ENCODE measurements around the gene FBXO40.
"Not testable (repeated sequence)": the region's sequence is repeated elsewhere in the genome, so short reads cannot be mapped to it uniquely, and the experiment has no call there.

FBXO40 gene

DNA sequence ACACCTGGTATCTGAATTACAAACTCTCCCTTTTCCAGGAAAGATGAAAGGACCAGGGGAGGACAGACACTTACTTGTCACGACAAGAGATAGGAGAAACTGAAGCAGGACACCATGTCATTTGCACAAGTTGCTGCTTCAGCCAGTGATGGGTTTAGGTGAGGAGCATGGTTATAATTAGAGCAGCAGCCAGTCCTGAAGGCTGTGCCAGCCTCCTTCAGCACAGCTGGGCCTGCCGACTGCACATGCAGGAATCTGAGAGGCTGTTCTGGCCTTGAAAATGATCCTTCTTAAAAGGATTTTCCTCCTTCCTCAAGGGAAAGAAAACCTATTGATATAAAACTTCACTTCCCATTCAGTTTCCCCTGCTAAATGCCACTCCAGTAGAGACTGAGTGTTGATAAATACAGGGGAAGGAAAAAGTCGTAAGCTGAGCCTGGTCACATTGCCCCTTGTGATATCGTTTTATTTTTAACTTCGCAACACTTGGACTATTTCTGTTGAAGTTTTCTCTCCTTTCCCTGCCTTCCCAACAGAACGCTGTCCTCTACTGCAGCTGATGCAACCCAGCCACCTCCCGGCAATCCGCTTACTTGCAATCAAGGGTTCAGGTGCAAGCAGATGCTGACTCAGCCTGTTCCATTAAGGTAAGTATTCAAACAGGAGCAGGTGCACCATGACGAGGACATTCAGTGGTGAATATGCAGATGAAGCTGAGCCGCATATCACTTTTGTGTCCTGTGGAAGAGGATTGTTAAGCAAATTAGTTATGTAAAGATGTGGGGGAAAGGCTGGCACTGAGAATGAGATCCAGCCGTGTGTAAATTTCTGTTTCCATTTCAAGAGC lies at the start of gene FBXO40:
FBXO40 (plus strand) TSS at position 524 of the 847 bp plus-strand sequence. CDS start 27,197 bp downstream, outside the sequence.
- DNase-seq, result no peak

DNA sequence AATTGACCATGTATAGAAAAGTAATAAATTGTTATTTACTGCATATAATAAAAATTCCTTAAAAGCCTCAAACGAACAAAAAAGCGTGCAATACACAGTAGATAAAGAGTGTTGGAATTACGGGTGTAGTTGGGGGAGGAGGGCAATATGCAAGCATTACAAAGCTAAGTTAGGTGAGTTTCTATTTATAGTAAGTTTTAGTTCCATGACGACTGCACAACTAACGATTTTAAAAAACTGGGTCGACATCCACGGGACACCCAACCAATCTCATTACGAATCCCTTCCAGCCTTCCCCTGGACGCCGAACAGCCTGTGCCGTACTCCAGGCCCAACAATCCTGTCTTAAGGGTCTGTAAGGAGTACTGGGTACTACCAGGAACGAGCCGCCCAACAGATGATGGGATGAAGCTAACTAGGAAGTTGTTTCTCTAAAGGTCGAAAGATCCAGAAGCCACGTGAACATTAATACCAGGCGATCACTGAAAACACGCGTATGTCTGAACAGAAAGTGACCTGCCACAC lies 48.1 kb upstream of the FBXO40 start:
- DNase-seq, result no peak

DNA sequence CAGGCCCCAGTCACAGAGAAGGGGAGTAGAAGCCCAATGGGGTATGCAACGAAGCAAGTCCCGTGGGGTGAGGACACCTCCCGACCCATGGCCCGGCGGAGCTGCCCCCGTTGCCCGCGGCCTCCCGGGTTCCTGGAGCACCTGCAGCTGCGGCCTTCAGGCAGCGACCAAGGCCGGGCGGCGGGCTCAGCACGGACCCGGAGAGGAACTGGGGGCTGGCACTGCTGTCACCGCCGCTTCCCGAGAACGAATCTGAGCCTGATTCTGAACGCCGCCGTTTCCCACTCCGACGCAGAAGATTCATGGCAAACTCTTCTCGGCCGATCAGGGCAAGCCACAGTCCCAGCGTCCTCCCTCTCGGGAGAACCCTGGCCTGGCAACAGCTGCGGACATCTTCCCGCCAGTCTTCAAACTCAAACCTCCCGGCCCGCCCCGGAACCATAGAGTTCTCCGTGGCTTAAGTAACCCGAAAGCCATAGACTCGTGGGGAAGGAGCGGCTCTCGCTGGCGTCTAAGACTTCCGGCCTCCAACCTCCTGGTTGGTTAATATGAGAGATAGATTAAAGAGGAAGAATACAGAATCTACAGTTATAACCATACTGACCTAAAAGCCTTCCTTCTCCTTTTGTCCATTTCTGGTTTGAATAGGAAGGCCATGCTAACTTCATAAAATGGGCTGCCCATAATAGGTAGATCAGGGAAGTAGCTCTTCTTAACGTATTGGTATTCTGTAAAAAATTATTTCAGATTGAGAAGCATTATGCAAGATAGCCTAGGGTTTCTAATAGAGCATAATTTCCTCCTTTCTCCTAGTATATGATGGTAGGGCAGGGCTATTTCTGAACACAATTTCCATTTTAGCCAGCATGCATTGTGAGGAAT lies 47.4 kb upstream of the FBXO40 start, which contains the start of gene POLQ:
POLQ (minus strand) TSS at position 415 of the 882 bp plus-strand sequence; CDS start at position 304, 111 bp downstream.
- DNase-seq, result peak; percentile 81 to 83

- DNase-seq, result no peak
These were observed 40.8 kb upstream of the FBXO40 start for GRCh38 chr3:121552379-121552778.

DNA sequence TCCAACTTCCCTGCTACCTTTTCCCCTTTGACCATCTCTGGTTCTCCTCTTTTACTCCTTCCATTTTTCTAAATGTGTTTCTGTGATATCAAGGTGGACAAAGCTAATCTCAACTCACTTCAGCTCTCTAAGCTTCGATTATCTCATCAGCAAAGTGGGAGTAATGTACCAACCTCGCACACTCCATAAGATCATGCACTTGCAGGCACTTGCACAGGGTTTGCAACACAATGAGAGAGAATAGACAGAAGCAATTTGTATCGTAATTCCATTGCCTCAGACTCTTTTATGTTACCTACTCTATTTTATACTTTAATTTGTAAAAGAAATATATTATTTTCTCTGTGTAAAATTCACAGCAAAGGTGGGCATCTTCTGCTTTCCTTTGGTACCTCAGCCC lies 40.4 kb upstream of the FBXO40 start:
- no peak for DNase-seq

- DNase-seq, result no peak
These were observed 35.7 kb upstream of the FBXO40 start for GRCh38 chr3:121557426-121557934.

GRCh38 chr3:121562148-121562547 lies 31.0 kb upstream of the FBXO40 start:
- no peak for DNase-seq

DNA sequence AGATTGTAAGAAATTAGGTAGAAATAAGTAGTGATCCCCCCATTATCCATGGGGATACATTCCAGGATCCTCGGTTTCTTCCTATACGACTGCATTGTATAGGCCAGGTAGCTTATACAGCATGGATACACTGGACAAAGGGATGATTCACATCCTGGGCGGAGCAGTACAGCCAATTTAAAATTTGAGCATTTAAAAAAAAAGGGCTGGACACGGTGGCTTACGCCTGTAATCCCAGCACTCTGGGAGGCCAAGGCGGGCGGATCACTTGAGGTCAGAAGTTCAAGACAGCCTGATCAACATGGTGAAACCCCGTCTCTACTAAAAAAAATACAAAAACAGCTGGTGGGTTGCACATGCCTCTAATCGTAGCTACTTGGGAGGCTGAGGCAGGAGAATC lies 26.4 kb upstream of the FBXO40 start:
- DNase-seq, result no peak

DNA sequence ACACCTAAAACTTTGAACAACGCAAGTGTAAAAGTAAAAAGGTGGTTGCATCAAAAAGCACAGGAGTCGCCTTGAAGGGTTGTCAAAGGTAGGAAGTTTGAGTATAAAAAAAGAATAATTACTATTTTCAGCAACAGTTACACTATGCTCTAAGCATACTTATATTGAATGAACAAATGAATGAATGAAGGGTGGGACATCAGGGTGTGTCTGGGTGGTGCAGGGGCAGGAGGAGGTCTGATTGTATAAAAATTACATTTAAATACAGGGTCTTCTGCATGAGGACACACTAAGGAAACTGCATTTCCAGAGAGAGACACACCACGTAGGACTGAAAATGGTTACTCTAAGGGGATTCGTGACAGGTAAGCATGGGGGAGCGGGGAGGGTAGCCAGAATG lies 25.5 kb upstream of the FBXO40 start, which contains the start of gene ARGFX:
ARGFX (plus strand) TSS at position 301 of the 400 bp plus-strand sequence. CDS start 2,765 bp downstream, outside the sequence.
- no peak for DNase-seq

GRCh38 chr3:121574449-121574848 lies 18.7 kb upstream of the FBXO40 start:
- DNase-seq, result no peak

- no peak for DNase-seq
These were observed 11.5 kb upstream of the FBXO40 start for GRCh38 chr3:121581691-121582090.

DNA sequence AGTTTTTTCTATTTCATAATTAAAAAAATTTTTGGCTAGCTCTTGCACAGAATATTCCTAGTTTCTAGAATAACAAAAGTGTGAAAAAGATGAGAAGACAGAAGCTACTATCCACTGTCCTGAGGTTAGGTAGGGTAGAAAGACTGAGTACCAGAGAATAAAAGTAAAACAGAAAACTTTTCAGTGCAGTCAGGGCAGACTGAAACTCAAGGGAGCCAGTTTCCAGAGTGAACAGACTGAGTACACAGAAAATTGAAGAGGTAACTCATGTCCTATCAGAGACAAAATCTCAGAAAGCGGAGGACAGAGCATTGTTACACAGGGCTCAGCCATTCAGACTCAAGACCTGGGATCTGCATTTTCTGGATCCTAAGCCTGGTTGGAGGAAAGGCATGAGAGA lies 8.8 kb upstream of the FBXO40 start:
- DNase-seq, result no peak

GRCh38 chr3:121593806-121594205 lies 627 bp downstream of the FBXO40 start:
- DNase-seq, result not testable (repeated sequence)

DNA sequence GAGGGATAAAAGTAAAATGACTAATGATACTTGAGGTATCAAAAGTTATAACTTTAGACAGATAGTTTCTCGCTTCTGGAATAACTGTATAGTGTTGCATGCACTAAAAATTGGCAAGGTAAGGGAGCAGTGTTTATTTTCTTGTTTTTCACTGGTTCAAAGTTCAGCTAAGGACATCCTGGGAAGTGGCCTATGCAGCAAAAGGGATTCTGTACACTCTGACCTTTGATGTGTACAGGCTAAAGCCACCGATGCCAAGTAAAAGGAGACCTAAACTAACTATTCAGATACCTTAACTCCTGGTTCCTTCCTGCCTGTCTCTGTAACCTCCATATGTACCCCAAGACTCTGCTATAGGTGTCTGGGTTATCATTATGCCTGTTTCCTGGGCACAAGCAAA lies 1.7 kb downstream of the FBXO40 start:
- no peak for DNase-seq

DNA sequence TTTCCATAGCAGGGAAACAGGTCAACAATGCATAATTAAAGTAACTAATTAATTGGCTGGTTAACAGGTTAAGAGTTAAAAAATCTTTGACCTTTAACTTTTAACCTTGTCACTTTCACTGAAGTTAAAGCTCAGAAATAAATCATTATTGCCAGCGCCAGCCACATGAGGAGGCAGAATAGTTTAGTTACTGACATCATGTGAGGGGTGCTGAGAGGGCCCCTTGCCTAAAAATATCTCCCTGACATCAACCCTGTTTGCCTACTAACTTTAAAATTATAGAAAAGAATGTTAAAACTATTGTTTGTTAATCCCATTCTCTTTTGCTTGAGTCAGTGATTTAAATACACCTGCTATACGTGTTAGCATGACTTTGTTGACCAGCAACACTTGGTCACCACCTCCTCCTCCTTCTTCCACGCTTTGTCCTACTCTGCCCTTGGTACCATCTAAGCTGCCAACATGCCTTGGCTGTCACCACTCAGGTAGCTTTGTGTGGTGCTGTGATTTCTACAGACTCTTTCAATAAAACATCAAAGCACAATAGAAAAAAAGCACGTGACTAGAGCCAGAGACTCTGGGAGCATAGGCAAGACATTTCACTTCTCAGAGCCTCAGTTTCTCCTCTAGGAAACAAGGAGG lies 2.7 kb downstream of the FBXO40 start:
- DNase-seq, result no peak

GRCh38 chr3:121598564-121598963 lies 5.4 kb downstream of the FBXO40 start:
- DNase-seq, result no peak

DNA sequence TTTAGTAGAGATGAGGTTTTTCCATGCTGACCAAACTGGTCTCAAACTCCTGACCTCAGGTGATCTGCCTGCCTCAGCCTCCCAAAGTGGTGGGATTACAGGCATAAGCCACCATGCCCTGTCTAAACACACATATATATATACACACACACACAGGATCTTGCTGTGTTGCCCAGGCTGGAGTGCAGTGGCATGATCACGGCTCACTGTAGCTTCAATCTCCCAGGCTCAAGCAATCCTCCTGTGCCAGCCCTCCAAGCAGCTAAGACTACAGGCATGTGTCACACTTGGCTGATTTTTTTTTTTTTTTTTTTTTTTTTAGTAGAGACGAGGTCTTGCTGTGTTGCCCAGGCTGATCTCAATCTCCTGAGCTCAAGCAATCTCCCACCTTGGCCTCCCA lies 6.7 kb downstream of the FBXO40 start:
- not testable (repeated sequence) for DNase-seq

DNA sequence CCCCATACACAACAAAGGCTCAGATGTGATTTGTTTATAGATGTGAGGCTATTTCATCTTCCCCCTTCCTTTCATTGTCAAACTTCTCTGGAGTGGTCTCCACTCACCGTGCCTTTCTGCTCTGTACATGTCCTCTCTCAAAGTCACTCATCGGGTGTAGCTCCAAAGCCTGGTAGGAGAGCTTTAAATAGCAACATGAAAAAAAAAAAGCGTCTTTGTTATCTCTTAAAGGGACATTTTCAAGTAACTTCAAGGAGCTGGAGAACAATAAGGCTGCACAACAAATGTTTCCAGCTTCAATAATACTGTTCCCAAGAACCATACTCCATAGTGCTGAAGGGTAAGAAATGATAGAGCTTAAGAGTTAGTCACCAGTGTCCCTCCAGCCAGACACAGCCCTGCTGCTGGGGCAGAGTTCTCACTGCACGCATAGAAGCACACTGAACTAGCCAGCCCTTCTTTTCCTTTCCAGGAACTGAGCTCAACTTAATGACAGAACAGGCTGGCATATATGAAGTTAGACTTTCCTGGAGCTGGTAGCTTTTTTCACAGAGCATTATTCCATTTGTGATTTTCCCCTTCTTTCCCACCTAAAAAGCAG lies 8.1 kb downstream of the FBXO40 start:
- DNase-seq, result no peak

DNA sequence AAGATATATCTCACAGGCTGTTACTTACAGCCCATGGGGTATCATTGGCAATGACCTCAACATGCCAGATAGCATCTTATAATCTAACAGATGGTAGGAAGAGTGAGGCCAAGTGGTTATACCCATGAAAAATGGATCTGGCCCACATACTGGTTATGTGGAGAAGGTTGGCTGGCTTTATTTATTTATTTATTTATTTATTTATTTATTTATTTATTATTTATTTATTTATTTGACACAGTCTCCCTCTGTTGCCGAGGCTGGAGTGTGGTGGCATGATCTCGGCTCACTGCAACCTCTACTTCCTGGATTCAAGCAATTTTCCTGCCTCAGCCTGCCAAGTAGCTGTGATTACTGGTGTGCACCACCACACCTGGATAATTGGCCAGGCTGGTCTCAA lies 11.6 kb downstream of the FBXO40 start:
- DNase-seq, result no peak

DNA sequence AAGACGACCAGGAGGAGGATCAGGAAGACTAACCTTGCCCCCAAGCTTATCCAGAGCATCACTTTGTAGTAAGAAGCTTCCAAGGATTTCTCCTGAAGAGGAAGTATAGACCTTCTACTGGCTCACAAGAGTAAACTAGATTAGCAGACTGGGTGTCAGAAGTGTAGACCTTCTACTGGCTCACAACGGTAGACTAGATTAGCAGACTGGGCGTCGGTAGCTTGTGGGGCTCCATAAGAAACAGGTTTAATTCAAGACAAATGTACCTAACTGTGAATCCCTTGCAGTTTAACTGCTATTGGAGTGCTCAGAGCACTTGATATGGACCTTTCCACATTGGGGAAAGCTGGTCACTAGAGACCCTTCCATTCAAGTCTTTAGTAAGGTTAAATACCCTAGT lies 12.9 kb downstream of the FBXO40 start:
- no peak for DNase-seq

- no peak for DNase-seq
These were observed 26.5 kb downstream of the FBXO40 start for GRCh38 chr3:121619691-121620090.

- no peak for DNase-seq
These were observed 28.3 kb downstream of the FBXO40 start for GRCh38 chr3:121621491-121621890.
